GM21390 (cell line): ENCODE results near the gene NEDD4L.
"Not testable (repeated sequence)": the region's sequence is repeated elsewhere in the genome, so short reads cannot be mapped to it uniquely, and the experiment has no call there.

Experiments
- ATAC-seq: cut with Tn5 transposase; IDR thresholded peaks from one replicate; pipeline ENCODE4 v1.9.1; 2021; ENCODE audit not compliant: unreplicated experiment

The NEDD4L gene

GRCh38 chr18:58148954-58149471, 105.0 kb downstream of the NEDD4L start:
- peak; percentile 69 for ATAC-seq

- no peak for ATAC-seq
Observed at GRCh38 chr18:58150772-58151171, 106.7 kb downstream of the NEDD4L start.

- no peak for ATAC-seq
Observed at GRCh38 chr18:58152216-58152615, 108.2 kb downstream of the NEDD4L start.

- no peak for ATAC-seq
Observed at GRCh38 chr18:58152891-58153290, 108.9 kb downstream of the NEDD4L start.

- no peak for ATAC-seq
Observed at GRCh38 chr18:58156516-58156915, 112.5 kb downstream of the NEDD4L start.

- ATAC-seq, result no peak
Observed at GRCh38 chr18:58157237-58157636, 113.2 kb downstream of the NEDD4L start.

- ATAC-seq, result no peak
Observed at GRCh38 chr18:58158008-58158407, 114.0 kb downstream of the NEDD4L start.

- no peak for ATAC-seq
Observed at GRCh38 chr18:58158459-58158858, 114.4 kb downstream of the NEDD4L start.

GRCh38 chr18:58161659-58162058, 117.6 kb downstream of the NEDD4L start:
- no peak for ATAC-seq

- no peak for ATAC-seq
Observed at GRCh38 chr18:58162127-58162526, 118.1 kb downstream of the NEDD4L start.

GRCh38 chr18:58163004-58163590, 119.1 kb downstream of the NEDD4L start:
- ATAC-seq, result no peak

- no peak for ATAC-seq
Observed at GRCh38 chr18:58166278-58166844, 122.3 kb downstream of the NEDD4L start.

- ATAC-seq, result no peak
Observed at GRCh38 chr18:58167073-58167472, 123.0 kb downstream of the NEDD4L start.

GRCh38 chr18:58168221-58168620, 124.2 kb downstream of the NEDD4L start:
- ATAC-seq, result no peak

GRCh38 chr18:58168993-58169392, 125.0 kb downstream of the NEDD4L start:
- ATAC-seq, result no peak

- no peak for ATAC-seq
Observed at GRCh38 chr18:58169472-58169871, 125.4 kb downstream of the NEDD4L start.

- not testable (repeated sequence) for ATAC-seq
Observed at GRCh38 chr18:58170036-58170435, 126.0 kb downstream of the NEDD4L start.

- no peak for ATAC-seq
Observed at GRCh38 chr18:58172031-58172430, 128.0 kb downstream of the NEDD4L start.

GRCh38 chr18:58174285-58174684, 130.3 kb downstream of the NEDD4L start:
- ATAC-seq, result no peak

GRCh38 chr18:58175122-58175785, 131.2 kb downstream of the NEDD4L start:
- ATAC-seq, result no peak

- ATAC-seq, result no peak
Observed at GRCh38 chr18:58175786-58176176, 131.8 kb downstream of the NEDD4L start.

- ATAC-seq, result no peak
Observed at GRCh38 chr18:58177004-58177717, 133.1 kb downstream of the NEDD4L start.
